HepG2 (cell line): Measurements from ENCODE around the gene CD248. TPM values are rescaled to one million over a fixed set of nuclear protein-coding genes. Genes with fewer than 3 reads are reported as not detected.

Source experiments
- CC2D1A ChIP-seq: sonication (generic); formaldehyde crosslinking; IDR thresholded peaks from 2 replicates; pipeline ENCODE4 v1.8.1; 2023; ENCODE audit warnings: mild to moderate bottlenecking, missing genetic modification reagents
- HCFC1 ChIP-seq: fragments of 150-350 bp; IDR thresholded peaks from 2 replicates; pipeline ENCODE4 v1.6.1; 2014; ENCODE audit warnings: low read depth, low read length
- HDAC6 ChIP-seq: fragments of 200-600 bp; sonication (generic); IDR thresholded peaks from 2 replicates; pipeline ENCODE4 v1.7.0; 2017; ENCODE audit warnings: mild to moderate bottlenecking, antibody characterized with exemption, low read length, low read depth
- IRF2 ChIP-seq: IDR thresholded peaks from 2 replicates; pipeline ENCODE4 v1.6.1; 2018; ENCODE audit warnings: missing genetic modification reagents, missing compliant biosample characterization
- JUN ChIP-seq: sonication (generic); formaldehyde crosslinking; IDR thresholded peaks from 2 replicates; pipeline ENCODE4 v1.4.0; 2020; ENCODE audit warnings: mild to moderate bottlenecking, missing genetic modification reagents
- RBM39 ChIP-seq: fragments of 200-400 bp; formaldehyde crosslinking; IDR thresholded peaks from one replicate; pipeline ENCODE4 v1.6.1; 2018; ENCODE audit warnings: antibody characterized with exemption, mild to moderate bottlenecking, low read depth, low read length; ENCODE audit not compliant: poor library complexity, severe bottlenecking
- RFXANK ChIP-seq: IDR thresholded peaks from 2 replicates; pipeline ENCODE4 v1.6.1; 2016
- TMF1 ChIP-seq: sonication (generic); formaldehyde crosslinking; IDR thresholded peaks from 2 replicates; pipeline ENCODE4 v1.8.1; 2022; ENCODE audit warnings: low read depth, missing genetic modification reagents
- ZBTB3 ChIP-seq: sonication (generic); formaldehyde crosslinking; IDR thresholded peaks from 2 replicates; pipeline ENCODE4 v1.4.0; 2020; ENCODE audit warnings: low read depth, mild to moderate bottlenecking, moderate library complexity, missing genetic modification reagents, borderline replicate concordance
- ZNF234 ChIP-seq: sonication (generic); formaldehyde crosslinking; conservative IDR thresholded peaks from 2 replicates; pipeline ENCODE4 v1.5.1; 2020; ENCODE audit warnings: mild to moderate bottlenecking, missing genetic modification reagents
- ZNF549 ChIP-seq: sonication (generic); formaldehyde crosslinking; IDR thresholded peaks from 2 replicates; pipeline ENCODE4 v1.5.0; 2020; ENCODE audit warnings: missing genetic modification reagents
- ZNF598 ChIP-seq: sonication (generic); formaldehyde crosslinking; IDR thresholded peaks from 2 replicates; pipeline ENCODE4 v1.5.1; 2020; ENCODE audit warnings: mild to moderate bottlenecking, missing genetic modification reagents, borderline replicate concordance
- ZNF619 ChIP-seq: sonication (generic); formaldehyde crosslinking; IDR thresholded peaks from 2 replicates; pipeline ENCODE4 v1.4.0; 2020; ENCODE audit warnings: mild to moderate bottlenecking, missing genetic modification reagents
- polyA plus RNA-seq, 8 experiments: library from polyadenylated mRNA; depleted of rRNA in 3 of 8; stranded (reverse) in 7 of 8; unstranded in 1 of 8; fragments of >200 nt; fragmentation: Illumina TruSeq in 4 of 8; extraction: Trizol in 4 of 8; gene quantifications; 2 replicates each; pipeline versions ENCODE4 v1.2.1 to v1.2.3, GENCODE V29; 2011 to 2016; ENCODE audit warnings: low read depth in 4 of 8, missing spikeins in 1 of 8, mixed read lengths in 1 of 8; ENCODE audit not compliant: insufficient read depth in 1 of 8
- total RNA-seq, 5 experiments: library from RNA; depleted of rRNA; stranded (reverse); fragments of >200 nt; fragmentation: Illumina TruSeq; extraction: Trizol; gene quantifications; 2 replicates each; pipeline ENCODE4 v1.2.3, GENCODE V29; 2016; ENCODE audit warnings: low read depth in 1 of 5
- TF ChIP-seq, protein P1 (sequence below): sonication (generic); formaldehyde crosslinking; conservative IDR thresholded peaks from 2 replicates; pipeline ENCODE4 v1.4.0; 2020; ENCODE audit warnings: mild to moderate bottlenecking, missing genetic modification reagents, moderate library complexity
- TF ChIP-seq, protein P2 (sequence below): sonication (generic); formaldehyde crosslinking; IDR thresholded peaks from 2 replicates; pipeline ENCODE4 v1.4.0; 2020; ENCODE audit warnings: missing genetic modification reagents
- TF ChIP-seq, protein P3 (sequence below): sonication (generic); formaldehyde crosslinking; IDR thresholded peaks from 2 replicates; pipeline ENCODE4 v1.4.0; 2020; ENCODE audit warnings: missing genetic modification reagents, borderline replicate concordance

CD248 gene
- total and polyA plus RNA-seq, 2 of the 13 experiments (the other 11 are each of a cell fraction or from before 2014, with no cell fraction given) = 0.25 to 0.35 TPM

DNA sequence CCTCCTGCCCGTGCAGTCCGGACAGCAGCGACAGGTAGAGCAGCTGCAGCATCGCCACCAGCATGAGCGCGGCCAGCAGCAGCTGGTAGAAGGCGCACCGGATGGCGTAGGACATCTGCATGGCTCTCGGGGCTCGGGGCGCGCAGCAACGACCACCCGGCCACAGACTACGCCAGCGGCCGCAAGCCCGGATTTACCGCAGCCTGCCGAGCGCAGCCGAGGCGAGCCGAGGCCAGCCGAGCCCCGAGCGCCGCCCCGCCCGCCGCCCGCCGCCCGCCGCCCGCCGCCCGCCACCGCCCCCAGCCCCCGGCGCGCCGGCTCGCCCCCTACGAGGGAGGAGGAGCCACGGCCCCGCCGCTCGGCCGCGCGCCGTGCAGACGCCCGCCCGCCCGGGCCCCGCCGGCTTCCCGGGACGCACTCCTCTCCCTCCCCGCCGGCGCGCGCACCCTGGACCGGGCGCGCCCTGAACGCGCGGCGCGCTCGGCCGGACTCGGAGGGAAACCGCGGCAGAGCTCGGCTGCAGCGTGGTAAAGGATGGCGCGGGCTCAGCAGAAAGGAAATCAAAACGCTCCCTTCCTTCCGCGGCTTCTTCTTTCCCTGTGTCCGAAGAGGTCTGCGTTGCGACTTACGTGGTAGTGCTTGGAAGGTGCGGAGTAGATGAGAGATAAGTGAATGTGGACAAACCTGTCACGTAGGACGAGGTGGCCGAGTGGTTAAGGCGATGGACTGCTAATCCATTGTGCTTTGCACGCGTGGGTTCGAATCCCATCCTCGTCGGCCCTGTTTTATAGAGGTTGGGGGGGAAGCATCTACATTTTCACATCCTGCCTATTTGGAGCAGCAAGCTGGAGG, 30.8 kb upstream of the CD248 start, which contains the start of gene B4GAT1 (continued):
- TF ChIP-seq ZNF598 (CRISPR knock-in tag) (no peak), HCFC1 (no peak), RBM39 (no peak), CC2D1A (CRISPR knock-in tag) (0 out of 2 replicates have a peak, but pooled peaks have one; percentile 40), TMF1 (CRISPR knock-in tag) (no peak), HDAC6 (no peak), ZNF234 (no peak), JUN (CRISPR knock-in tag) (peak; percentile 39; the same call in 1 of the 2 replicates), ZNF549 (no peak), RFXANK (CRISPR knock-in tag) (0 out of 2 replicates have a peak, but pooled peaks have one; percentile 23), ZBTB3 (CRISPR knock-in tag) (no peak), ZNF619 (CRISPR knock-in tag) (no peak), IRF2 (CRISPR knock-in tag) (no peak)
- TF ChIP-seq, protein P1, sequence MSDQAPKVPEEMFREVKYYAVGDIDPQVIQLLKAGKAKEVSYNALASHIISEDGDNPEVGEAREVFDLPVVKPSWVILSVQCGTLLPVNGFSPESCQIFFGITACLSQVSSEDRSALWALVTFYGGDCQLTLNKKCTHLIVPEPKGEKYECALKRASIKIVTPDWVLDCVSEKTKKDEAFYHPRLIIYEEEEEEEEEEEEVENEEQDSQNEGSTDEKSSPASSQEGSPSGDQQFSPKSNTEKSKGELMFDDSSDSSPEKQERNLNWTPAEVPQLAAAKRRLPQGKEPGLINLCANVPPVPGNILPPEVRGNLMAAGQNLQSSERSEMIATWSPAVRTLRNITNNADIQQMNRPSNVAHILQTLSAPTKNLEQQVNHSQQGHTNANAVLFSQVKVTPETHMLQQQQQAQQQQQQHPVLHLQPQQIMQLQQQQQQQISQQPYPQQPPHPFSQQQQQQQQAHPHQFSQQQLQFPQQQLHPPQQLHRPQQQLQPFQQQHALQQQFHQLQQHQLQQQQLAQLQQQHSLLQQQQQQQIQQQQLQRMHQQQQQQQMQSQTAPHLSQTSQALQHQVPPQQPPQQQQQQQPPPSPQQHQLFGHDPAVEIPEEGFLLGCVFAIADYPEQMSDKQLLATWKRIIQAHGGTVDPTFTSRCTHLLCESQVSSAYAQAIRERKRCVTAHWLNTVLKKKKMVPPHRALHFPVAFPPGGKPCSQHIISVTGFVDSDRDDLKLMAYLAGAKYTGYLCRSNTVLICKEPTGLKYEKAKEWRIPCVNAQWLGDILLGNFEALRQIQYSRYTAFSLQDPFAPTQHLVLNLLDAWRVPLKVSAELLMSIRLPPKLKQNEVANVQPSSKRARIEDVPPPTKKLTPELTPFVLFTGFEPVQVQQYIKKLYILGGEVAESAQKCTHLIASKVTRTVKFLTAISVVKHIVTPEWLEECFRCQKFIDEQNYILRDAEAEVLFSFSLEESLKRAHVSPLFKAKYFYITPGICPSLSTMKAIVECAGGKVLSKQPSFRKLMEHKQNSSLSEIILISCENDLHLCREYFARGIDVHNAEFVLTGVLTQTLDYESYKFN (CRISPR knock-in tag) = no peak; the same call in 1 of the 2 replicates
- TF ChIP-seq, protein P2, sequence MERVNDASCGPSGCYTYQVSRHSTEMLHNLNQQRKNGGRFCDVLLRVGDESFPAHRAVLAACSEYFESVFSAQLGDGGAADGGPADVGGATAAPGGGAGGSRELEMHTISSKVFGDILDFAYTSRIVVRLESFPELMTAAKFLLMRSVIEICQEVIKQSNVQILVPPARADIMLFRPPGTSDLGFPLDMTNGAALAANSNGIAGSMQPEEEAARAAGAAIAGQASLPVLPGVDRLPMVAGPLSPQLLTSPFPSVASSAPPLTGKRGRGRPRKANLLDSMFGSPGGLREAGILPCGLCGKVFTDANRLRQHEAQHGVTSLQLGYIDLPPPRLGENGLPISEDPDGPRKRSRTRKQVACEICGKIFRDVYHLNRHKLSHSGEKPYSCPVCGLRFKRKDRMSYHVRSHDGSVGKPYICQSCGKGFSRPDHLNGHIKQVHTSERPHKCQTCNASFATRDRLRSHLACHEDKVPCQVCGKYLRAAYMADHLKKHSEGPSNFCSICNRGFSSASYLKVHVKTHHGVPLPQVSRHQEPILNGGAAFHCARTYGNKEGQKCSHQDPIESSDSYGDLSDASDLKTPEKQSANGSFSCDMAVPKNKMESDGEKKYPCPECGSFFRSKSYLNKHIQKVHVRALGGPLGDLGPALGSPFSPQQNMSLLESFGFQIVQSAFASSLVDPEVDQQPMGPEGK (CRISPR knock-in tag) = 0 out of 2 replicates have a peak, but pooled peaks have one; percentile 17
- TF ChIP-seq, protein P3, sequence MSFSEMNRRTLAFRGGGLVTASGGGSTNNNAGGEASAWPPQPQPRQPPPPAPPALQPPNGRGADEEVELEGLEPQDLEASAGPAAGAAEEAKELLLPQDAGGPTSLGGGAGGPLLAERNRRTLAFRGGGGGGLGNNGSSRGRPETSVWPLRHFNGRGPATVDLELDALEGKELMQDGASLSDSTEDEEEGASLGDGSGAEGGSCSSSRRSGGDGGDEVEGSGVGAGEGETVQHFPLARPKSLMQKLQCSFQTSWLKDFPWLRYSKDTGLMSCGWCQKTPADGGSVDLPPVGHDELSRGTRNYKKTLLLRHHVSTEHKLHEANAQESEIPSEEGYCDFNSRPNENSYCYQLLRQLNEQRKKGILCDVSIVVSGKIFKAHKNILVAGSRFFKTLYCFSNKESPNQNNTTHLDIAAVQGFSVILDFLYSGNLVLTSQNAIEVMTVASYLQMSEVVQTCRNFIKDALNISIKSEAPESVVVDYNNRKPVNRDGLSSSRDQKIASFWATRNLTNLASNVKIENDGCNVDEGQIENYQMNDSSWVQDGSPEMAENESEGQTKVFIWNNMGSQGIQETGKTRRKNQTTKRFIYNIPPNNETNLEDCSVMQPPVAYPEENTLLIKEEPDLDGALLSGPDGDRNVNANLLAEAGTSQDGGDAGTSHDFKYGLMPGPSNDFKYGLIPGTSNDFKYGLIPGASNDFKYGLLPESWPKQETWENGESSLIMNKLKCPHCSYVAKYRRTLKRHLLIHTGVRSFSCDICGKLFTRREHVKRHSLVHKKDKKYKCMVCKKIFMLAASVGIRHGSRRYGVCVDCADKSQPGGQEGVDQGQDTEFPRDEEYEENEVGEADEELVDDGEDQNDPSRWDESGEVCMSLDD (CRISPR knock-in tag) = no peak; the same call in 1 of the 2 replicates
